Colonic mucosa (tissue), 4 donors: ENCODE data around the gene MTMR3. TPM values are rescaled to one million over a fixed set of nuclear protein-coding genes. Genes with fewer than 3 reads are reported as not detected.

Experiments used
- DNase-seq: peaks from one replicate; pipeline ENCODE4 v3.0.0-alpha.2; 2020
- H3K27ac ChIP-seq: fragments of 200-600 bp; one replicate; pipeline ENCODE4 v1.8.0; 2021
- H3K27me3 ChIP-seq: fragments of 200-600 bp; one replicate; pipeline ENCODE4 v1.8.0; 2021
- H3K36me3 ChIP-seq: fragments of 200-600 bp; one replicate; pipeline ENCODE4 v1.8.0; 2021
- H3K4me1 ChIP-seq: fragments of 200-600 bp; one replicate; pipeline ENCODE4 v1.8.0; 2021; ENCODE audit warnings: mild to moderate bottlenecking
- H3K4me3 ChIP-seq: fragments of 200-600 bp; one replicate; pipeline ENCODE4 v1.8.0; 2021
- H3K9ac ChIP-seq, 2 donors: one replicate each; pipeline ENCODE4 v1.7.0; 2013; ENCODE audit warnings: control low read depth in 2 of 2, low read depth in 2 of 2, low read length in 2 of 2
- H3K9me3 ChIP-seq: fragments of 200-600 bp; one replicate; pipeline ENCODE4 v1.8.0; 2021
- intact Hi-C: fragments of 100-400 bp; cut with DNase I; formaldehyde crosslinking; loops from one replicate; pipeline ENCODE4 v1.14.1; 2022
- total RNA-seq, 2 donors: library from RNA; stranded (reverse); fragmentation: NEBNext Ultra II Directional in 1 of 2; extraction: Animal tissue kit (Norgen Biotek cat#: 25700) in 1 of 2; gene quantifications; one replicate each; pipeline ENCODE4 v1.2.1, GENCODE V29; 2021
- TF ChIP-seq, protein P1 (sequence below): fragments of 200-600 bp; IDR thresholded peaks from one replicate; pipeline ENCODE4 v1.8.0; 2022; ENCODE audit warnings: antibody characterized with exemption, mild to moderate bottlenecking
- donor health status: healthy.
- donor health status: DM: no; HTN: no; CAD: no.
- donor health status: DM: no; HTN: no; CAD: no.

MTMR3 gene
- total RNA-seq, 2 donors from 2014 or later = 35.9 to 49.4 TPM

DNA sequence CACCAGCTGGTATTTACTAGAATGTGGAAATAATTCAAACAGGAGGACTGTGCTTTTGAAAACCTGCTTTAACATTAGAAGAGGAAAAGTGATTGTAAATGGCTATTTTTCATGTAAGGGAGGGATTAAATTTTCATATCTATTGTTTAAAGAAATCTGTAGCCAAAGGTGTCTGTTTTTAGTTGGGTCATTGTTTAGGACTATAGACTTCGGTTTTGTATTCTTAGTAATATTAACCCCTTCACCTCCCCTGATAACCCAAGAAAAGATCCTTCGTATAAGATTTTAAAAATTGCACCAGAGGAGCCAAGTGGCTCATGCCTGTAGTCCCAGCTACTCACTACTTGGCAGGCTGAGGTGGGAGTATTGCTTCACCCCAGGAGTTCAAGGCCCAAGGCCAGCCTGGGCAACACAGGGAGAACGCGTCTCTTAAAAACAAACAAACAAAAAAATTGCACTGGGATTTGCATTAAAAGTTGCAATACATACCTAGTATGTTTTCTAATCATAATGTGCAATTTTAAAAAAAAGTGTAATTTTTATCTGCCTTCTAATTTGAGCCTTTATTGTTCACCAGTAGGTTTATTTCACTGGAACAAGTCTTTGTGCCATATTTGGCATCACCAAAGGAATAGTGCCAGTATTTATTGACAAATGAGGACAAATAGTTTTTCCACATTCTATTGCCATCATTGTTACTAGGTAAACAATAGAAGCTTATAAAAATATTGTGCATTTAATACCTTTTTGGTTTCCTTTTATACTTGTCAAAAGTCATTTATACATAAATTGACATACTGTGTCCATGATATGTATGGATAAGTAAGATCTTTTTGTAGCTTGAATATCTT is 34.3 kb downstream of the MTMR3 start:
- Histone ChIP-seq H3K36me3 (no peaks in the 10 kb centered on the region), H3K4me1 (peaks cover 5% of the 10 kb centered on the region), H3K27me3 (no peaks in the 10 kb centered on the region), H3K27ac (no peak overlapping the region), H3K4me3 (no peak overlapping the region), H3K9ac (no peak overlapping the region), H3K9me3 (no peaks in the 10 kb centered on the region)
- TF ChIP-seq, protein P1, sequence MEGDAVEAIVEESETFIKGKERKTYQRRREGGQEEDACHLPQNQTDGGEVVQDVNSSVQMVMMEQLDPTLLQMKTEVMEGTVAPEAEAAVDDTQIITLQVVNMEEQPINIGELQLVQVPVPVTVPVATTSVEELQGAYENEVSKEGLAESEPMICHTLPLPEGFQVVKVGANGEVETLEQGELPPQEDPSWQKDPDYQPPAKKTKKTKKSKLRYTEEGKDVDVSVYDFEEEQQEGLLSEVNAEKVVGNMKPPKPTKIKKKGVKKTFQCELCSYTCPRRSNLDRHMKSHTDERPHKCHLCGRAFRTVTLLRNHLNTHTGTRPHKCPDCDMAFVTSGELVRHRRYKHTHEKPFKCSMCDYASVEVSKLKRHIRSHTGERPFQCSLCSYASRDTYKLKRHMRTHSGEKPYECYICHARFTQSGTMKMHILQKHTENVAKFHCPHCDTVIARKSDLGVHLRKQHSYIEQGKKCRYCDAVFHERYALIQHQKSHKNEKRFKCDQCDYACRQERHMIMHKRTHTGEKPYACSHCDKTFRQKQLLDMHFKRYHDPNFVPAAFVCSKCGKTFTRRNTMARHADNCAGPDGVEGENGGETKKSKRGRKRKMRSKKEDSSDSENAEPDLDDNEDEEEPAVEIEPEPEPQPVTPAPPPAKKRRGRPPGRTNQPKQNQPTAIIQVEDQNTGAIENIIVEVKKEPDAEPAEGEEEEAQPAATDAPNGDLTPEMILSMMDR = no peak
- no peak for DNase-seq
- intact Hi-C loops = no loop called here

DNA sequence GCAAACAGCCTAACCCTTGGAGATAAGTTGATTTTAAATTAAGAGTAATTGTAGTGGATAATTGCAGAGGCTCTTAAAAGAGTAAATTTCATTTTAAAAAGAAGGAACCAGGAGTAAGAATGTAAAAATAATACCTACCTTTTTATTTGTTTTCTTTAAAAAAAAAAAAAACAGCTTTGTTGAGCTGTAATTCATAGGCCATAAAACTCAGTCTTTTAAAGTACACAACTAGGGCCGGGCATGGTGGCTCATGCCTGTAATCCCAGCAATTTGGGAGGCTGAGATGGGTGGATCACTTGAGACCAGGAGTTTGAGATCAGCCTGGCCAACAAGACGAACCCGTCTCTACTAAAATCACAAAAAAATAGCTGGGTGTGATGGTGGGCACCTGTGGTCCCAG is 42.4 kb downstream of the MTMR3 start:
- no peak for DNase-seq
- H3K9ac ChIP-seq = no peak overlapping the region
- H3K27me3 ChIP-seq = no peaks in the 10 kb centered on the region
- H3K4me1 ChIP-seq = no peaks in the 10 kb centered on the region
- no peak overlapping the region for H3K27ac ChIP-seq
- H3K4me3 ChIP-seq = no peak overlapping the region
- no peaks in the 10 kb centered on the region for H3K9me3 ChIP-seq
- H3K36me3 ChIP-seq = no peaks in the 10 kb centered on the region
- TF ChIP-seq, protein P1 = no peak
- intact Hi-C loops = no loop called here

DNA sequence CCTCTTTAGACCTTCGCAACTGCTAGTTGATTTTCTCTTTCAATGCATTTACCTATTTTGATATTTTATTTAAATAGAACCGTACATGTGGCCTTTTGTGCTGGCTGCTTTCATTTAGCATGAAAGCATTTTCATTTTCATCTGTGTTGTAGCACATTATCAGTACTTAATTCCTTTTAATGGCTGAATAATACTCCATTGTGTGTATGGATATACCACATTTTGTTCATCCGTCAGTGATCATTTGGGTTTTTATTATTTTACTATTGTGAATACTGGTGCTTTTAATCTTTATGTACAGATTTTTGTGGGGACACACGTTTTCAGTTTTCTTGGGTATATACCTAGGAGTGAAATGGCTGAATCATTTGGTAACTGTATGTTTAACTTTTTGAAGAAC is 43.1 kb downstream of the MTMR3 start:
- Histone ChIP-seq H3K27me3 (no peaks in the 10 kb centered on the region), H3K9me3 (no peaks in the 10 kb centered on the region), H3K9ac (no peak overlapping the region), H3K27ac (no peak overlapping the region), H3K4me3 (no peak overlapping the region), H3K36me3 (no peaks in the 10 kb centered on the region), H3K4me1 (no peaks in the 10 kb centered on the region)
- DNase-seq = no peak
- intact Hi-C loops = no loop called here
- TF ChIP-seq, protein P1 = no peak

DNA sequence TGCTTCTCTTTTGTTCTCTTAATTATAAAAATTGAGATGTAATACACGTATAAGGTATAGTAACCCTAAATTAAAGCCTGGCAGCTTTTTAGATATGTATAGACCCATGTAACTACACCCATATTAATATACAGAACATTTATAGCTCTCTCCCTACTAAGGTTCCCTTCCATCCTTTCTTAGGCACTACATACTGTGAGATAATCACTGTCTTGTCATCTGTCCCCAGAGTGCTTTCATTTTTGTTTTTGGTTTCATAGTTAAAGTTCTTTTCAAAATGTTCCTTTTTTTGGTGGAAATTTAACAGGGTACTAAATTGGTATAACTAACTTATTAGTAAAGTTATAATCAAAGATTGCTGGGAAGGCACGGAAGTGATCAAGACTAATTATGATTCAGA is 49.2 kb downstream of the MTMR3 start:
- H3K9me3 ChIP-seq = no peaks in the 10 kb centered on the region
- DNase-seq = no peak
- H3K27ac ChIP-seq = no peak overlapping the region
- no peaks in the 10 kb centered on the region for H3K4me1 ChIP-seq
- H3K4me3 ChIP-seq = no peak overlapping the region
- H3K9ac ChIP-seq = no peak overlapping the region
- TF ChIP-seq, protein P1 = no peak
- intact Hi-C loops = no loop called here
- H3K36me3 ChIP-seq = no peaks in the 10 kb centered on the region
- H3K27me3 ChIP-seq = no peaks in the 10 kb centered on the region

DNA sequence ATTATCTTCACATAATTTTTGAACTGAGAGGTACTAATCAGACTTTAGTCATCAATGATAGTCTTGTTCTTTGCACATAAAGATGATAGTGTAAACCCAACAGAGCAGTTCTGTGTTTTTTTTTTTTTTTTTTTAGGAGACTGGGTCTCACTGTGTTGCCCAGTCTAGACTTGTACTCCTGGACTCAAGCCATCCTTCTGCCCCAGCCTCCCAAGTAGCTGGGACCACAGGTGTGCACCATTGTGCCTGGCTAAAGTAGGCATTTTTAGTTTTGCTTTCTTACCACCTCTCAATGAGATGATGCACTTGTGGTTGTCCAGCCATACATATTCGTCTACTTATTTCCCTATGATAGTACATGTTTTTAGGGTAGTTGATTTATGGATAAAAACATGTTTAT is 50.6 kb downstream of the MTMR3 start:
- Histone ChIP-seq H3K27ac (no peak overlapping the region), H3K36me3 (no peaks in the 10 kb centered on the region), H3K27me3 (no peaks in the 10 kb centered on the region), H3K4me3 (no peak overlapping the region), H3K9me3 (no peaks in the 10 kb centered on the region), H3K9ac (no peak overlapping the region), H3K4me1 (no peaks in the 10 kb centered on the region)
- TF ChIP-seq, protein P1 = no peak
- intact Hi-C loops = no loop called here
- DNase-seq = no peak
